Activated B cell treated with CpG ODN at 0.5 μM for 24 hours (primary cell): ENCODE results near the gene USP46. TPM values are rescaled to one million over a fixed set of nuclear protein-coding genes. Genes with fewer than 3 reads are reported as not detected.

Experiments
- ATAC-seq: fragments of 200-7000 bp; cut with Tn5 transposase; one replicate; pipeline ENCODE4 v1.10.0; 2021; ENCODE audit warnings: low read depth, mild to moderate bottlenecking, moderate library complexity
- CTCF ChIA-PET: fragments of 350-600 bp; sonication (Branson Sonifier 250); formaldehyde crosslinking; loops from one replicate; lab custom pipeline; 2021; ENCODE audit warnings: antibody characterized with exemption; lab: Charles Lee
- POLR2A ChIA-PET: fragments of 350-600 bp; sonication (Branson Sonifier 250); formaldehyde crosslinking; loops from one replicate; lab custom pipeline; 2021; ENCODE audit warnings: antibody characterized with exemption; lab: Charles Lee
- DNase-seq: peaks from one replicate; pipeline ENCODE4 v3.0.0; 2022
- H3K27ac Mint-ChIP-seq: one replicate; pipeline ENCODE4 v1.8.0; 2020; ENCODE audit warnings: mixed read lengths
- H3K27me3 Mint-ChIP-seq: one replicate; pipeline ENCODE4 v1.8.0; 2021; ENCODE audit warnings: mixed read lengths
- H3K36me3 Mint-ChIP-seq: one replicate; pipeline ENCODE4 v1.8.0; 2021; ENCODE audit warnings: low read depth, mixed read lengths
- H3K4me1 Mint-ChIP-seq: one replicate; pipeline ENCODE4 v1.8.0; 2021; ENCODE audit warnings: mixed read lengths
- H3K4me3 Mint-ChIP-seq: one replicate; pipeline ENCODE4 v1.8.0; 2020; ENCODE audit warnings: mild to moderate bottlenecking, mixed read lengths
- H3K9me3 Mint-ChIP-seq: one replicate; pipeline ENCODE4 v1.8.0; 2020; ENCODE audit warnings: mixed read lengths
- intact Hi-C: fragments of 100-400 bp; cut with micrococcal nuclease; formaldehyde crosslinking; loops from one replicate; pipeline ENCODE4 v1.15.1; 2024
- total RNA-seq: library from RNA; stranded (reverse); gene quantifications from 2 replicates; pipeline ENCODE4 v1.2.3, GENCODE V29; 2022
- TF ChIP-seq, protein P1 (sequence below): fragments of 200-600 bp; IDR thresholded peaks from one replicate; pipeline ENCODE4 v1.8.0; 2022; ENCODE audit warnings: antibody characterized with exemption, mild to moderate bottlenecking

USP46 gene
- total RNA-seq, 1 donor from 2014 or later = 13.3 TPM

- TF ChIP-seq, protein P1, sequence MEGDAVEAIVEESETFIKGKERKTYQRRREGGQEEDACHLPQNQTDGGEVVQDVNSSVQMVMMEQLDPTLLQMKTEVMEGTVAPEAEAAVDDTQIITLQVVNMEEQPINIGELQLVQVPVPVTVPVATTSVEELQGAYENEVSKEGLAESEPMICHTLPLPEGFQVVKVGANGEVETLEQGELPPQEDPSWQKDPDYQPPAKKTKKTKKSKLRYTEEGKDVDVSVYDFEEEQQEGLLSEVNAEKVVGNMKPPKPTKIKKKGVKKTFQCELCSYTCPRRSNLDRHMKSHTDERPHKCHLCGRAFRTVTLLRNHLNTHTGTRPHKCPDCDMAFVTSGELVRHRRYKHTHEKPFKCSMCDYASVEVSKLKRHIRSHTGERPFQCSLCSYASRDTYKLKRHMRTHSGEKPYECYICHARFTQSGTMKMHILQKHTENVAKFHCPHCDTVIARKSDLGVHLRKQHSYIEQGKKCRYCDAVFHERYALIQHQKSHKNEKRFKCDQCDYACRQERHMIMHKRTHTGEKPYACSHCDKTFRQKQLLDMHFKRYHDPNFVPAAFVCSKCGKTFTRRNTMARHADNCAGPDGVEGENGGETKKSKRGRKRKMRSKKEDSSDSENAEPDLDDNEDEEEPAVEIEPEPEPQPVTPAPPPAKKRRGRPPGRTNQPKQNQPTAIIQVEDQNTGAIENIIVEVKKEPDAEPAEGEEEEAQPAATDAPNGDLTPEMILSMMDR = no peak
- intact Hi-C loops = no loop called here
- POLR2A ChIA-PET = no interaction called here
- no peaks in the 10 kb centered on the region for H3K36me3 Mint-ChIP-seq
- no peak overlapping the region for H3K4me3 Mint-ChIP-seq
- peaks cover 4% of the 10 kb centered on the region for H3K27me3 Mint-ChIP-seq
- no peak overlapping the region for H3K27ac Mint-ChIP-seq
- H3K9me3 Mint-ChIP-seq = no peaks in the 10 kb centered on the region
- CTCF ChIA-PET = no interaction called here
- ATAC-seq (no peak), DNase-seq (no peak)
- H3K4me1 Mint-ChIP-seq = no peaks in the 10 kb centered on the region
Measured at GRCh38 chr4:52577624-52577962, 81.5 kb downstream of the USP46 start.

DNA sequence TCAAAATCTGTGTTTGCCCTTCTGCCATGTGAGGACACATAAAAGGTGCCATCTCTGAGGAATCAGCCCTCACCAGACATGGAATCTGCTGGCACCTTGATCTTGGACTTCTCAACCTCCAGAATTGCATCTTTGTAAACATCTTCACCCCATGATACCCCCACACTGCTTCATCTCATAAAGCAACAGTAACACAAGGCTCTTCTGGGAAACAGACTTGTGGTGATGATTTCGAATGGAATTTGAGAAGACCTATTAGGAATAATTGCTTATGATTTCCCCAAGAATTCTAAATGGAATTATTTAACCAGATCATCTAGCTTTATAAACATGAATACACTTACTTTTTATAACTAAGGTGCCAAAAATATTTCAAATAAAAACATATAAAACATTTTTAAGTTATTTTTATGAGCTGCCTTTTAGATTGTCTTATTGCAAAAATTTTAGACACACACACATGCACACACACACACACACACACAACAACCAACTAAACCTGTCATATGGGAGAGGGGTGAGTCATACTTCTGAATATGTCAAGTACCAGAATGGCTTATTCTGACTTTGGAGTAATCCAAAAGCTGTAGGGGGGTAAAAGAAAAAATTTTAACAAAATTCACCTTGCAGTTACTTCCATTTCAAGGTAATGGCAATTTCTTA is 82.0 kb downstream of the USP46 start:
- Mint-ChIP-seq H3K27ac (no peak overlapping the region), H3K4me3 (no peak overlapping the region), H3K27me3 (peaks cover 4% of the 10 kb centered on the region), H3K9me3 (no peaks in the 10 kb centered on the region), H3K4me1 (no peaks in the 10 kb centered on the region), H3K36me3 (no peaks in the 10 kb centered on the region)
- POLR2A ChIA-PET = no interaction called here
- TF ChIP-seq, protein P1 = no peak
- DNase-seq (no peak), ATAC-seq (no peak)
- CTCF ChIA-PET = no interaction called here
- intact Hi-C loops = no loop called here

GRCh38 chr4:52576326-52576725 is 82.8 kb downstream of the USP46 start:
- peaks cover 4% of the 10 kb centered on the region for H3K27me3 Mint-ChIP-seq

GRCh38 chr4:52575406-52575805 is 83.7 kb downstream of the USP46 start:
- ATAC-seq (no peak), DNase-seq (no peak)
- Mint-ChIP-seq H3K36me3 (no peaks in the 10 kb centered on the region), H3K4me3 (no peak overlapping the region), H3K27me3 (peaks cover 4% of the 10 kb centered on the region), H3K27ac (no peak overlapping the region), H3K9me3 (no peaks in the 10 kb centered on the region), H3K4me1 (no peaks in the 10 kb centered on the region)
- TF ChIP-seq, protein P1 = no peak
- POLR2A ChIA-PET = no interaction called here
- intact Hi-C loops = no loop called here
- CTCF ChIA-PET = no interaction called here

More at GRCh38 chr4:52576326-52576725, 82.8 kb downstream of the USP46 start:
- Mint-ChIP-seq H3K27ac (no peak overlapping the region), H3K4me3 (no peak overlapping the region), H3K9me3 (no peaks in the 10 kb centered on the region), H3K36me3 (no peaks in the 10 kb centered on the region), H3K4me1 (no peaks in the 10 kb centered on the region)
- no peak for DNase-seq
- intact Hi-C loops = no loop called here
- no peak for ATAC-seq
- CTCF ChIA-PET = no interaction called here
- POLR2A ChIA-PET = no interaction called here
- TF ChIP-seq, protein P1 = no peak

DNA sequence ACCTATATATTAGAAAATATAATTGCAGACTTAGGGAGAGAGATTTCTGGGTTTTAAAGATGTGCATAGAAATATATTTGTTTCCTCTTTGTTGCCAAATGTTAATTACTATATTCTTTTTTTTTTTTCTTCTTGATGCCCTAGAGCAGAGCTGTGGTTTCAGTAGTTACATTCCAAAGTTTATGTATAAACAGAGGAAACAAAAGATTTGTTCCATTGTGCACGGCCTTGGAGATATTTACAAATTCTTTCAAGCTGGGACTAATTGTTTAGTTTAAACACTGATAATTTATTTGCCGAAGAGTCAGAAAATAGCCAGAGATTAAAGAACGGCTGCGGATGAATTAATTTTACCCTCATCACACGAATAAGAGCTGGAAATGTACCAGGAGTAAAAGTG is 85.1 kb downstream of the USP46 start:
- H3K36me3 Mint-ChIP-seq = no peaks in the 10 kb centered on the region
- DNase-seq (no peak), ATAC-seq (no peak)
- peaks cover 4% of the 10 kb centered on the region for H3K27me3 Mint-ChIP-seq
- intact Hi-C loops = no loop called here
- ChIA-PET POLR2A (interaction anchor here (0.6 kb wide), 1 partner anchor 472 kb away, joined by 3 read pairs; no protein-coding TSS in a partner anchor), CTCF (no interaction called here)
- no peak overlapping the region for H3K4me3 Mint-ChIP-seq
- no peaks in the 10 kb centered on the region for H3K9me3 Mint-ChIP-seq
- H3K27ac Mint-ChIP-seq = no peak overlapping the region
- TF ChIP-seq, protein P1 = no peak
- no peaks in the 10 kb centered on the region for H3K4me1 Mint-ChIP-seq
